SU-DHL-6 (cell line): ENCODE results near the gene LRRN2.

ENCODE experiments used
- H2AFZ ChIP-seq: fragments of 200-600 bp; sonication (generic); 2 replicates; pipeline ENCODE4 v1.6.1; 2014; ENCODE audit warnings: low read depth, mild to moderate bottlenecking, moderate library complexity, mixed read lengths, antibody characterized with exemption, low read length; ENCODE audit not compliant: severe bottlenecking
- H3F3A ChIP-seq: fragments of 200-600 bp; shearing (Covaris generic); 2 replicates; pipeline ENCODE4 v1.6.0; 2016; ENCODE audit warnings: antibody characterized with exemption, mild to moderate bottlenecking; ENCODE audit not compliant: insufficient read depth
- H3K27ac ChIP-seq: fragments of 200-600 bp; sonication (generic); 2 replicates; pipeline ENCODE4 v1.5.1; 2016; ENCODE audit warnings: low read depth, mild to moderate bottlenecking, low read length, moderate library complexity, mixed read lengths
- H3K27me3 ChIP-seq: fragments of 200-600 bp; sonication (generic), shearing (Covaris generic); 2 replicates; pipeline ENCODE4 v1.6.0; 2014; ENCODE audit warnings: mild to moderate bottlenecking, low read length
- H3K36me3 ChIP-seq: fragments of 200-600 bp; sonication (generic); 2 replicates; pipeline ENCODE4 v1.6.1; 2014; ENCODE audit warnings: mild to moderate bottlenecking, low read length, mixed read lengths
- H3K4me2 ChIP-seq: fragments of 300-600, 200-600 bp; shearing (Covaris generic), sonication (generic); 2 replicates; pipeline ENCODE4 v1.6.0; 2014; ENCODE audit warnings: low read length, low read depth, mild to moderate bottlenecking; ENCODE audit not compliant: poor library complexity, severe bottlenecking
- H3K4me3 ChIP-seq: fragments of 200-600 bp; sonication (generic); 2 replicates; pipeline ENCODE4 v1.5.1; 2014; ENCODE audit warnings: antibody characterized with exemption, low read length, mild to moderate bottlenecking, mixed read lengths; ENCODE audit not compliant: insufficient read depth, poor library complexity, severe bottlenecking
- H3K79me2 ChIP-seq: fragments of 200-600 bp; sonication (generic); 2 replicates; pipeline ENCODE4 v1.6.1; 2014; ENCODE audit warnings: mild to moderate bottlenecking, low read length, moderate library complexity; ENCODE audit not compliant: insufficient read depth
- H3K9ac ChIP-seq: fragments of 200-600 bp; sonication (generic); 2 replicates; pipeline ENCODE4 v1.7.0; 2014; ENCODE audit warnings: mild to moderate bottlenecking, low read length
- H3K9me2 ChIP-seq: fragments of 200-600 bp; sonication (generic); replicated peaks from 2 replicates; pipeline ENCODE4 v1.6.1; 2014; ENCODE audit warnings: low read length; ENCODE audit not compliant: insufficient read depth
- H3K9me3 ChIP-seq: fragments of 200-600 bp; sonication (generic); 2 replicates; pipeline ENCODE4 v1.6.1; 2014; ENCODE audit warnings: low read length, mixed read lengths; ENCODE audit not compliant: insufficient read depth
- H4K20me1 ChIP-seq: fragments of 200-600 bp; sonication (generic); 2 replicates; pipeline ENCODE4 v1.6.1; 2014; ENCODE audit warnings: low read depth, mild to moderate bottlenecking, antibody characterized with exemption, low read length, moderate library complexity, mixed read lengths
- CTCF ChIP-seq: fragments of 200-600 bp; sonication (generic); IDR thresholded peaks from one replicate; pipeline ENCODE4 v1.5.1; 2017; ENCODE audit warnings: antibody characterized with exemption, mild to moderate bottlenecking, low read length, moderate library complexity; ENCODE audit not compliant: insufficient read depth, poor library complexity, severe bottlenecking
- EZH2phosphoT487 ChIP-seq: fragments of 200-600 bp; sonication (generic), shearing (Covaris generic); conservative IDR thresholded peaks from 2 replicates; pipeline ENCODE4 v1.6.1; 2018; ENCODE audit warnings: mild to moderate bottlenecking, antibody characterized with exemption, low read length, moderate library complexity, mixed read lengths

LRRN2 gene

GRCh38 chr1:204623365-204623893 lies 62.1 kb downstream of the LRRN2 start:
- Histone ChIP-seq H3K9me3 (no peaks in the 10 kb centered on the region), H4K20me1 (no peaks in the 10 kb centered on the region), H3K4me2 (no peak overlapping the region), H3K27ac (no peak overlapping the region), H2AFZ (no peak overlapping the region), H3F3A (no peaks in the 10 kb centered on the region), H3K4me3 (no peak overlapping the region), H3K9me2 (no peaks in the 10 kb centered on the region), H3K36me3 (no peaks in the 10 kb centered on the region), H3K79me2 (no peaks in the 10 kb centered on the region), H3K9ac (no peak overlapping the region), H3K27me3 (no peaks in the 10 kb centered on the region)
- TF ChIP-seq CTCF (no peak), EZH2phosphoT487 (no peak)

- Histone ChIP-seq H3K9me2 (no peaks in the 10 kb centered on the region), H3K79me2 (no peaks in the 10 kb centered on the region), H3F3A (no peaks in the 10 kb centered on the region), H4K20me1 (no peaks in the 10 kb centered on the region), H3K4me2 (no peak overlapping the region), H2AFZ (no peak overlapping the region), H3K4me3 (no peak overlapping the region), H3K27ac (no peak overlapping the region), H3K36me3 (no peaks in the 10 kb centered on the region), H3K9ac (no peak overlapping the region), H3K27me3 (no peaks in the 10 kb centered on the region), H3K9me3 (no peaks in the 10 kb centered on the region)
- TF ChIP-seq CTCF (no peak), EZH2phosphoT487 (no peak)
Observed at GRCh38 chr1:204621996-204622395, 63.5 kb downstream of the LRRN2 start.

DNA sequence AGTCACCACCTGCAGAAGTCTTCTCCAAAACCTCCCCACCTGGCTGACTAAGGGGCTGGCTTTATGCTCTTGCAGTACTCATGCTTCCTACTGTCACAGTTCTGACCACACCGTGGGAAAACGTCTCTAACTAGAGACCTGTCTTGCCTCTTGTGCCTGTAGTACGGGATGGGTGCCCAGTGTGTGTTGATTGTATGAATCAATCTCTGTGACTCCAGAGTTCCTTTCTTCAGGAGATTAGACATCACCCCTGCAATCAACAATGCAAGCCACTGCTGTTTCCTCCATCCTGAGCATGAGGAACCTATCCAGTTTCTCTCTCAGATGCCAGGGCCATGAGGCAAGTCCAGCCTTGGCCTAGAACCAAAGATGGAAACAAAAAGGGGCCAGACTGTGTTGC lies 64.1 kb downstream of the LRRN2 start:
- H3F3A ChIP-seq, result no peaks in the 10 kb centered on the region
- no peak for TF ChIP-seq CTCF
- TF ChIP-seq EZH2phosphoT487, result no peak
- no peaks in the 10 kb centered on the region for H3K9me3 ChIP-seq
- H3K27ac ChIP-seq, result no peak overlapping the region
- H3K9me2 ChIP-seq, result no peaks in the 10 kb centered on the region
- no peaks in the 10 kb centered on the region for H3K36me3 ChIP-seq
- H3K9ac ChIP-seq, result no peak overlapping the region
- no peaks in the 10 kb centered on the region for H3K27me3 ChIP-seq
- no peak overlapping the region for H2AFZ ChIP-seq
- no peak overlapping the region for H3K4me2 ChIP-seq
- H4K20me1 ChIP-seq, result no peaks in the 10 kb centered on the region
- no peak overlapping the region for H3K4me3 ChIP-seq
- no peaks in the 10 kb centered on the region for H3K79me2 ChIP-seq
